ENCODE measurements around the gene FAM131B.

DNA sequence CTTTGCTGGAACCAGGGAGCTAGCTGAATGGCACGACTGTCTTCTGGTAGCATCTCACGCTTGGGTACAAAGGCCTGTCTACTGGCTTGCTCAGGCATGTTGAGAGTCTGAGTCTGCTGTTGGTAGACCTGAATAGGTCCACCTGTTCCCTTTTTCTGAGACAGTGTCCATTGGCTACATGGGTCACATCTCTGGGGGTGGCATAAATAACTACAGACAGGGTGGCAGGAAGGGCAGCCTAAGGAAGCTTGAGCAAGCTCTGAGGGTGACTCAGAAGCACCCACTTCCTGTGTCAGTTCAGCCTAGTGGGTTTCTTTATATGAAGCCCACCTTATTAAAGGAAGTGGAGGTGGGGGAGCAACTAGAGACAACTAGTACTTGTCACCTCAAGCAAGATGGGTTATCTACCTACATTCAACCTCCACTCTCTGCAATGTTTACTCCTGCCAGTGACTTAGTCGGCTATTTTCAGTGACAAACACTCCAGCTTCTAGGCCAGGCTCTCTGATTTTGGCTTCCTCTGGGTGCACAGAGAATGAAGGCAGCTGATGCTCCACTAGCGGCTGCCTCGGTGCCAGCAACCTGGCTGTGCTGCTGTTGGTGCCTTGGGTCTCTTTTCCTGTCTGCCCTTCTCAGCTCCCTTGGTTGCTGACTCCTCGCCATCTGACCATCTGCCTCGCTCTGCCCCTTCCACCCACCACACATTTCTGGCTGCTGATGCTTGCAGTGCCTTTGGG lies 13.0 kb upstream of the FAM131B start:
- TF ChIP-seq CTCF (IDR thresholded peaks at IDR 0.05 in 8 of 11, conservative IDR thresholded peaks at IDR 0.05 in 3 of 11), result no peak
- peak in 1 of 3 donors; percentile 40 for TF ChIP-seq POLR2AphosphoS5 (IDR thresholded peaks at IDR 0.05)
- no peak for TF ChIP-seq POLR2A (IDR thresholded peaks at IDR 0.05)

All from spleen (tissue), 7 donors.